Measurements from ENCODE around the gene PCNX2.

The PCNX2 gene

DNA sequence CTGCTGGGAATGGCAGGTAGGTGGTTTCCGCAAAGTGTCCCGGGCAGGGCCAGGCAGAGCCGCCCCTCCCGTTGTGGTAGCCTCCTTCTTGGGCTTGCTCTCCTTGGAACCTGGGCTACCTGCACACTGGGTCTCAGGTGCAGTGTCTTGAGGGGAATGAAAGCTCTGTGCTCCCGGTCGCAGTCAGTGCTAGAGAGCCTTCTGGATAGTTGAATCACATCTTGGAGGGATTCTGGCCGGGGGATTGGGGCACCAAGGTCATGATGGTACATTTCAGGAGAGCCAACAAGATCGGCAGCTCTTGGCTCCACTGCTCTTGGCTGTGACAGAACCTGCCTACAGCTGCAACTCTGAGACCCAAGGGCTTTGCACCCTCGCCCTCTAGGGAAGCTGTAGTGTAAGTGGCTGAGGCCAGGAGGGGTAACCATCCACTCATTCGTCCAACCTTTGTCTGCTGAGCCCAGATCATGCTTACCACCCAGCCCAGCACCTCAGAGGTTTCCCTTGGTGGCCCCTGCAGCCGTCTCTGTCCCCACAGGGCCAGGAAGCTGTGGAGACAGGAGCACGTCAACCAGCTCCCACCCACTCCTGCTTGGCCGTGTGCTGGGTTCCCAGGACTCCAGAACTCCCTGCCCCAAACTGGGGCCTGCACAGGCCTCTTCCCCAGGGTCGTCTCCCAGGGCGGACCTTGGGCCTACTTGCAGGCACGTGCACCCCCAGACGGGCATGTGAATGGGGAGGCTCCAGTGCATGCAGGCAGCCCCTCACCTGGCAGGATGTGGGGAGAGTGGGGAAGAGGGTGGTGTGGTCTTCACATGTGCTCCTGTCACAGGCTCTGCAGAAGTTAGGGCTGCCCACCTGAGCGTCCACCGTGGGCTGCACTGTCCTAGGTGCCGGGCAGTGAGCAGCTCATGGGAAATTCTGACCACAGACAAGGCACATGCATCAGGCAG, 305.1 kb downstream of the PCNX2 start:
- H3K23ac ChIP-seq (ENCODE audit: low read length): no peak overlapping the region
- no peak overlapping the region for H4K8ac ChIP-seq (ENCODE audit: low read depth, low read length)
- WGBS (ENCODE audit: extremely low coverage, insufficient coverage, insufficient read length): no CpG with 5 or more reads among the region's 20 CpGs
- no peak overlapping the region for H3K14ac ChIP-seq (ENCODE audit: low read length)
- H3K4ac ChIP-seq (ENCODE audit: low read depth, low read length): no peak overlapping the region
- no peak overlapping the region for H3K4me2 ChIP-seq (ENCODE audit: low read length)
- no peak overlapping the region for H2BK5ac ChIP-seq (ENCODE audit: low read depth, low read length, poor library complexity)
- no peak for DNase-seq
- H3K9me3 ChIP-seq (ENCODE audit: insufficient read depth, low read depth, low read length): peaks cover 7% of the 10 kb centered on the region
- no peaks in the 10 kb centered on the region for H3K79me1 ChIP-seq (ENCODE audit: low read length)
- H3K79me2 ChIP-seq (ENCODE audit: control insufficient read depth, insufficient read depth, low read length, poor library complexity): no peaks in the 10 kb centered on the region
- no peak overlapping the region for H2BK120ac ChIP-seq (ENCODE audit: insufficient read depth, low read length, poor library complexity)
- no peaks in the 10 kb centered on the region for H3K4me1 ChIP-seq (ENCODE audit: control insufficient read depth in 1 of 2, insufficient read depth in 2 of 2, low read length in 2 of 2)
- no peak overlapping the region for H3K27ac ChIP-seq (ENCODE audit: low read depth, low read length)
- no peak overlapping the region for H3K18ac ChIP-seq (ENCODE audit: low read length)
- no peak overlapping the region for H2AK5ac ChIP-seq (ENCODE audit: low read length)
- H3K27me3 ChIP-seq (ENCODE audit: insufficient read depth, low read length): no peaks in the 10 kb centered on the region
- H3K4me3 ChIP-seq (ENCODE audit: low read depth, low read length): peak overlapping the region; percentile 11
- no peak overlapping the region for H4K91ac ChIP-seq (ENCODE audit: low read depth, low read length)
- H3K9ac ChIP-seq (ENCODE audit: low read length): no peak overlapping the region
- H2BK12ac ChIP-seq (ENCODE audit: low read length): no peak overlapping the region
- H2AFZ ChIP-seq (ENCODE audit: insufficient read depth, low read length, poor library complexity): no peak overlapping the region
- no peak overlapping the region for H4K12ac ChIP-seq (ENCODE audit: low read depth, low read length)
- H3K36me3 ChIP-seq (ENCODE audit: control insufficient read depth in 1 of 2, insufficient read depth in 2 of 2, low read length in 2 of 2): no peaks in the 10 kb centered on the region

DNA sequence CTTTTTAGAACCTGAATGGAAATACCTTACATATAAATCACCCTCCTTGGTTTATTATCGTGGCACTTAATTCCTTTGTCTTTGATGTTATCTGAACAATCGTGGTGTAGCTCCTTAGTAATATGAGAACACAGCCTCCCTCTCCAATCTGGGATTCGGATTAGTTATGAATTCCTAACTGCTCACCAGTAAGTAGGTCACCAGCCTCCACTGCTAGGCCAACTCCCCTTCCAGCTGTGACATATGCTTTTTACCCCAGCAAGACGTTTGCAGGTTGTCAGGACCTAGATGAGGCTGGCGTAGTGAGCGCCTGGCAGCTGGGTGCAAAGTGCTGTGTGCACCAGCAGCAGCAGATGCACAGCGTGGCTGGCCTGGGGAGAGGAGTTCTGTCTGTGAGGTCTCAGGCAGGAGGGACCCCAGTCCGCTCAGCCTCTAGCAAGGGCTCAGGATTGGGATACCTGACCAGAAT, 306.9 kb downstream of the PCNX2 start:
- Histone ChIP-seq H2BK12ac (ENCODE audit: low read length) (no peak overlapping the region), H3K79me1 (ENCODE audit: low read length) (no peaks in the 10 kb centered on the region), H3K14ac (ENCODE audit: low read length) (no peak overlapping the region), H2BK120ac (ENCODE audit: insufficient read depth, low read length, poor library complexity) (no peak overlapping the region), H4K91ac (ENCODE audit: low read depth, low read length) (no peak overlapping the region), H3K4me1 (ENCODE audit: control insufficient read depth in 1 of 2, insufficient read depth in 2 of 2, low read length in 2 of 2) (no peaks in the 10 kb centered on the region), H3K4ac (ENCODE audit: low read depth, low read length) (no peak overlapping the region), H3K79me2 (ENCODE audit: control insufficient read depth, insufficient read depth, low read length, poor library complexity) (no peaks in the 10 kb centered on the region), H3K27ac (ENCODE audit: low read depth, low read length) (no peak overlapping the region), H4K8ac (ENCODE audit: low read depth, low read length) (no peak overlapping the region), H3K27me3 (ENCODE audit: insufficient read depth, low read length) (no peaks in the 10 kb centered on the region), H3K18ac (ENCODE audit: low read length) (no peak overlapping the region), H4K12ac (ENCODE audit: low read depth, low read length) (no peak overlapping the region), H3K9me3 (ENCODE audit: insufficient read depth, low read depth, low read length) (peaks cover 5% of the 10 kb centered on the region), H2BK5ac (ENCODE audit: low read depth, low read length, poor library complexity) (no peak overlapping the region), H2AK5ac (ENCODE audit: low read length) (no peak overlapping the region), H3K4me2 (ENCODE audit: low read length) (no peak overlapping the region), H3K36me3 (ENCODE audit: control insufficient read depth in 1 of 2, insufficient read depth in 2 of 2, low read length in 2 of 2) (no peaks in the 10 kb centered on the region), H3K23ac (ENCODE audit: low read length) (no peak overlapping the region), H3K4me3 (ENCODE audit: low read depth, low read length) (no peak overlapping the region), H3K9ac (ENCODE audit: low read length) (no peak overlapping the region), H2AFZ (ENCODE audit: insufficient read depth, low read length, poor library complexity) (no peak overlapping the region)
- peak in 1 of 2 donors; percentile 14 for DNase-seq
- no CpG with 5 or more reads among the region's 8 CpGs for WGBS (ENCODE audit: extremely low coverage, insufficient coverage, insufficient read length)

DNA sequence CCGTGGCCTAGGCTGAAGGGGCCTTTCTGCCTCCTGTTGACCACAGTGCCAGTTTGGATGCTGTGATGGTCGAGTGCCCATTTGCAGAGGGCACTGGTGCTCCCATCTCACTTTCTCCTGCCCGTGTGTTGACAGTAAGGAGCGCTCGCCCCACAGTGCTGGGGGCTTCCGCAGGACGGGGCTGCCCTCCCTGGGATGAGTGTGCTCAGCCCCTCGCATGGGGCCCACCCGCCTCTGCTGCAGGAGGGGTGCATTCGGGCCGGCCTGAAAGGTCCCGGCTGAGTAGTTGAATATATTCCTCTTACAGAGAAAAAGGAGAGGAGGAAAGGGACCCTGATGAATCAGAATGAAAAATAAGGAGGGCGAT, 307.8 kb downstream of the PCNX2 start:
- no peaks in the 10 kb centered on the region for H3K79me2 ChIP-seq (ENCODE audit: control insufficient read depth, insufficient read depth, low read length, poor library complexity)
- H2AFZ ChIP-seq (ENCODE audit: insufficient read depth, low read length, poor library complexity): no peak overlapping the region
- H3K18ac ChIP-seq (ENCODE audit: low read length): no peak overlapping the region
- no peak overlapping the region for H4K8ac ChIP-seq (ENCODE audit: low read depth, low read length)
- no peaks in the 10 kb centered on the region for H3K36me3 ChIP-seq (ENCODE audit: control insufficient read depth in 1 of 2, insufficient read depth in 2 of 2, low read length in 2 of 2)
- H3K79me1 ChIP-seq (ENCODE audit: low read length): no peaks in the 10 kb centered on the region
- no CpG with 5 or more reads among the region's 13 CpGs for WGBS (ENCODE audit: extremely low coverage, insufficient coverage, insufficient read length)
- no peak overlapping the region for H2AK5ac ChIP-seq (ENCODE audit: low read length)
- peaks cover 4% of the 10 kb centered on the region for H3K9me3 ChIP-seq (ENCODE audit: insufficient read depth, low read depth, low read length)
- no peak for DNase-seq
- no peak overlapping the region for H2BK5ac ChIP-seq (ENCODE audit: low read depth, low read length, poor library complexity)
- H3K4ac ChIP-seq (ENCODE audit: low read depth, low read length): no peak overlapping the region
- no peak overlapping the region for H3K4me3 ChIP-seq (ENCODE audit: low read depth, low read length)
- no peak overlapping the region for H4K12ac ChIP-seq (ENCODE audit: low read depth, low read length)
- no peak overlapping the region for H3K27ac ChIP-seq (ENCODE audit: low read depth, low read length)
- no peak overlapping the region for H3K23ac ChIP-seq (ENCODE audit: low read length)
- no peaks in the 10 kb centered on the region for H3K4me1 ChIP-seq (ENCODE audit: control insufficient read depth in 1 of 2, insufficient read depth in 2 of 2, low read length in 2 of 2)
- no peak overlapping the region for H4K91ac ChIP-seq (ENCODE audit: low read depth, low read length)
- no peak overlapping the region for H2BK12ac ChIP-seq (ENCODE audit: low read length)
- no peaks in the 10 kb centered on the region for H3K27me3 ChIP-seq (ENCODE audit: insufficient read depth, low read length)
- no peak overlapping the region for H2BK120ac ChIP-seq (ENCODE audit: insufficient read depth, low read length, poor library complexity)
- no peak overlapping the region for H3K14ac ChIP-seq (ENCODE audit: low read length)
- no peak overlapping the region for H3K9ac ChIP-seq (ENCODE audit: low read length)
- no peak overlapping the region for H3K4me2 ChIP-seq (ENCODE audit: low read length)

DNA sequence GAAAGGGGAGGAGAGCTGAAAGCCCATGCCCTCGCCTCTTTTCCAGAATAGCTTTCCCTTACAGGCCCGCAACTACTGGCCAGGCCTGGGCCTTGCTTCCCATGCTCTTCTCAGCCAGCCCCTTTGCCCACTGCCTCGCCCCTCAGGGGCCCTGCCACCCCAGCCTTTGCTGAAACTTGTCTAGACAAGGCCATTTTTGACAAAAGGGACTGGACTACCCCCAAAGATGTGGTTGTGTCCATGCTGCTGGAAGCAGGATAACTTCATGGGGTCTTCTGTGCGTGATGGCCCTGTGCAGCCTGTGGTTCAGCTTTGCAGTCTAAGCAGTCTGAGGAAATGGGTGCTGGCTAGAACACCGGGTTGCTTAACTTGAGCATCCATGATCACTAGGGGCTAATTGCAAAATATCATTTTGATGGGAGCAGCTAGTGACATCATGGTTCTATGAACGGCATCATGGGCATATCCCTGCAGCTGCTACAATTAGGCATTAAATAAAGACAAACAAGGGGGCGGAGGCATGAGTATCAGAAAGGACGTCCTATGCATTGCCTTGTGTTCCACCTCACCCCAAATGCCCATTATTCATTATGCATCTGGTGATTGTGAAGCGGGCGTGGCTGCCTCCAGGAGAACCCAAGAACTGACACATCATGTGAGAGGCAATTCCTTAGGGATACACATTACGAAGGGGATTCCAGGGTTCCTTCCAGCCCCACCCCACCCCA, 308.3 kb downstream of the PCNX2 start:
- no peaks in the 10 kb centered on the region for H3K79me1 ChIP-seq (ENCODE audit: low read length)
- H2BK120ac ChIP-seq (ENCODE audit: insufficient read depth, low read length, poor library complexity): no peak overlapping the region
- H3K18ac ChIP-seq (ENCODE audit: low read length): no peak overlapping the region
- H4K12ac ChIP-seq (ENCODE audit: low read depth, low read length): no peak overlapping the region
- no peak overlapping the region for H3K4me2 ChIP-seq (ENCODE audit: low read length)
- H2AFZ ChIP-seq (ENCODE audit: insufficient read depth, low read length, poor library complexity): no peak overlapping the region
- no peak overlapping the region for H3K14ac ChIP-seq (ENCODE audit: low read length)
- H4K8ac ChIP-seq (ENCODE audit: low read depth, low read length): no peak overlapping the region
- no peak overlapping the region for H3K27ac ChIP-seq (ENCODE audit: low read depth, low read length)
- H2BK5ac ChIP-seq (ENCODE audit: low read depth, low read length, poor library complexity): no peak overlapping the region
- H2BK12ac ChIP-seq (ENCODE audit: low read length): no peak overlapping the region
- no peak for DNase-seq
- no peaks in the 10 kb centered on the region for H3K27me3 ChIP-seq (ENCODE audit: insufficient read depth, low read length)
- H3K9me3 ChIP-seq (ENCODE audit: insufficient read depth, low read depth, low read length): peaks cover under 1% of the 10 kb centered on the region
- no peaks in the 10 kb centered on the region for H3K79me2 ChIP-seq (ENCODE audit: control insufficient read depth, insufficient read depth, low read length, poor library complexity)
- H3K9ac ChIP-seq (ENCODE audit: low read length): no peak overlapping the region
- H3K36me3 ChIP-seq (ENCODE audit: control insufficient read depth in 1 of 2, insufficient read depth in 2 of 2, low read length in 2 of 2): no peaks in the 10 kb centered on the region
- H3K4me3 ChIP-seq (ENCODE audit: low read depth, low read length): no peak overlapping the region
- no peak overlapping the region for H2AK5ac ChIP-seq (ENCODE audit: low read length)
- WGBS (ENCODE audit: extremely low coverage, insufficient coverage, insufficient read length): no CpG with 5 or more reads among the region's 11 CpGs
- peaks cover 0 to 3% of the 10 kb centered on the region in 2 experiments for H3K4me1 ChIP-seq (ENCODE audit: control insufficient read depth in 1 of 2, insufficient read depth in 2 of 2, low read length in 2 of 2)
- no peak overlapping the region for H4K91ac ChIP-seq (ENCODE audit: low read depth, low read length)
- H3K4ac ChIP-seq (ENCODE audit: low read depth, low read length): no peak overlapping the region
- no peak overlapping the region for H3K23ac ChIP-seq (ENCODE audit: low read length)
